ENCODE measurements around the gene SEPTIN6. TPM values are rescaled to one million over a fixed set of nuclear protein-coding genes. Genes with fewer than 3 reads are reported as not detected.

SEPTIN6 gene
- total and polyA plus RNA-seq, 2 of the 8 experiments (the other 6 are each of a cell fraction or from before 2014, with no cell fraction given), result 31.0 to 42.6 TPM

DNA sequence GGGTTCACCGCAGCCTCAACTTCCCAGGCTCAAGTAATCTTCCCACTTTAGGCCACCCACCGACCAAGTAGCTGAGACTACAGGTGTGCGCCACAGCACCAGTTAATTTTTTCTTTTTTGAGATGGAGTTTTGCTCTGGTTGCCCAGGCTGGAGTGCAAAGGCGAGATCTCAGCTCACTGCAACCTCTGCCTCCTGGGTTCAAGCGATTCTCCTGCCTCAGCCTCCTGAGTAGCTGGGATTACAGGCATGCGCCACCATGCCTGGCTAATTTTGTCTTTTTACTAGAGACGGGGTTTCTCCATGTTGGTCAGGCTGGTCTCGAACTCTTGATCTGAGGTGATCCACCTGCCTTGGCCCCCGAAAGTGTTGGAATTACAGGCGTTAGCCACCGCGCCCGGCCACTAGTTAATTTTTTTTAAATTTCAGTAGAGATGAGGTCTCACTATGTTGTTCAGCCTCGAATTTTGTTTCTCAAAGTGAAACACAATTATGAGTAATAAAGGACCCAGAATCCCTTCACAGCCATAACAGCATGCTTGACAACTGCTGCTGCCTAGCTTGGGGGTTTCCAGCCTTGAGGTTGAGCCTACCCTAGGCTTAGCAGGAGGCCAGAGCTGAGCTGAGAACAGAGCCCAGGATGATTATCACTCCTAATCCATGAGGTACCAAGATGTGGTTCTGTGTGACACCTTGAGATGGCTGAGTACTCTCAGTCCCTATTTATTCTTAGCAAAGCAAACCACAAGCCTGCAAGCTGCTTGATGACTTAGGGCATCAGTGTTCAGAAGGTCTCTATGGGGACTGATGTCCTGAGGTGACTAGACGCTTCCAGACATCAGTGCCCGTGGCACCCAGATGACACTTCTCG is 45.2 kb downstream of the SEPTIN6 start (continued):
- TF ChIP-seq, protein P1, sequence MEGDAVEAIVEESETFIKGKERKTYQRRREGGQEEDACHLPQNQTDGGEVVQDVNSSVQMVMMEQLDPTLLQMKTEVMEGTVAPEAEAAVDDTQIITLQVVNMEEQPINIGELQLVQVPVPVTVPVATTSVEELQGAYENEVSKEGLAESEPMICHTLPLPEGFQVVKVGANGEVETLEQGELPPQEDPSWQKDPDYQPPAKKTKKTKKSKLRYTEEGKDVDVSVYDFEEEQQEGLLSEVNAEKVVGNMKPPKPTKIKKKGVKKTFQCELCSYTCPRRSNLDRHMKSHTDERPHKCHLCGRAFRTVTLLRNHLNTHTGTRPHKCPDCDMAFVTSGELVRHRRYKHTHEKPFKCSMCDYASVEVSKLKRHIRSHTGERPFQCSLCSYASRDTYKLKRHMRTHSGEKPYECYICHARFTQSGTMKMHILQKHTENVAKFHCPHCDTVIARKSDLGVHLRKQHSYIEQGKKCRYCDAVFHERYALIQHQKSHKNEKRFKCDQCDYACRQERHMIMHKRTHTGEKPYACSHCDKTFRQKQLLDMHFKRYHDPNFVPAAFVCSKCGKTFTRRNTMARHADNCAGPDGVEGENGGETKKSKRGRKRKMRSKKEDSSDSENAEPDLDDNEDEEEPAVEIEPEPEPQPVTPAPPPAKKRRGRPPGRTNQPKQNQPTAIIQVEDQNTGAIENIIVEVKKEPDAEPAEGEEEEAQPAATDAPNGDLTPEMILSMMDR (IDR thresholded peaks at IDR 0.05; ENCODE audit: control extremely low read depth in 1 of 3, insufficient read depth in 1 of 3, low read depth in 1 of 3, low read length in 3 of 3), result no peak
- no peak for TF ChIP-seq BRCA1 (IDR thresholded peaks at IDR 0.05; ENCODE audit: low read depth, low read length)
- no peak for TF ChIP-seq JUND (IDR thresholded peaks at IDR 0.05; ENCODE audit: low read length)
- no peak for TF ChIP-seq BCL11A (IDR thresholded peaks at IDR 0.05; ENCODE audit: low read depth in 2 of 2, low read length in 2 of 2)
- no peak for TF ChIP-seq SAP30 (IDR thresholded peaks at IDR 0.05; ENCODE audit: insufficient read depth, insufficient replicate concordance, low read length)
- TF ChIP-seq, protein P2, sequence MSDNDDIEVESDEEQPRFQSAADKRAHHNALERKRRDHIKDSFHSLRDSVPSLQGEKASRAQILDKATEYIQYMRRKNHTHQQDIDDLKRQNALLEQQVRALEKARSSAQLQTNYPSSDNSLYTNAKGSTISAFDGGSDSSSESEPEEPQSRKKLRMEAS (IDR thresholded peaks at IDR 0.05), result no peak
- no peak for TF ChIP-seq EGR1 (IDR thresholded peaks at IDR 0.05; ENCODE audit: borderline replicate concordance, low read depth, low read length)
- TF ChIP-seq TAF1 (IDR thresholded peaks at IDR 0.05; ENCODE audit: low read depth, low read length), result no peak
- no peak for TF ChIP-seq ZNF274 (IDR thresholded peaks at IDR 0.05; ENCODE audit: borderline replicate concordance, extremely low read depth, low read length)
